HepG2 (cell line): ENCODE measurements around the gene PAPPA. TPM values are rescaled to one million over a fixed set of nuclear protein-coding genes. Genes with fewer than 3 reads are reported as not detected.

Experiments used
- ATAC-seq: fragments of 200-7000 bp; cut with Tn5 transposase; 3 replicates; pipeline ENCODE4 v1.9.1; 2020; ENCODE audit warnings: mild to moderate bottlenecking, moderate library complexity
- BruUV-seq: library from RNA; stranded (reverse); fragments of 400-500 nt; replicated peaks from 2 replicates; lab custom pipeline; 2021; lab: Mats Ljungman, UMichigan
- CTCF ChIA-PET: fragments of 300-600 bp; formaldehyde crosslinking; extraction: SDS; loops from one replicate; lab custom pipeline; 2021; ENCODE audit warnings: low total read pairs, inconsistent platforms, low intra/inter-chr PET ratio; lab: Yijun Ruan, JAX
- POLR2A ChIA-PET: fragments of 350-600 bp; sonication (Branson Sonifier 250); formaldehyde crosslinking; loops from one replicate; lab custom pipeline; 2020; ENCODE audit warnings: antibody characterized with exemption, inconsistent platforms; lab: Yijun Ruan, JAX
- DNase-seq: peaks from one replicate; pipeline ENCODE4 v3.0.0-alpha.2; 2015; ENCODE audit warnings: low spot score
- FAIRE-seq: peaks from 3 replicates; lab custom pipeline; 2011; peaks lifted over from hg19 to GRCh38; lab: Jason Lieb, UNC
- H2AFZ ChIP-seq: one replicate; pipeline ENCODE4 v1.6.1; 2011; ENCODE audit warnings: low read length, inconsistent platforms
- H3K27ac ChIP-seq: fragments of 300-600 bp; 3 replicates; pipeline ENCODE4 v1.8.0; 2011; ENCODE audit warnings: mixed run types, mild to moderate bottlenecking, mixed read lengths, low read length, inconsistent platforms; ENCODE audit not compliant: insufficient read depth; ENCODE audit errors: extremely low read length
- H3K27me3 ChIP-seq, 2 experiments: fragments of 200-600 bp in 1 of 2; 2 replicates in 1 of 2; 3 replicates in 1 of 2; pipeline versions ENCODE4 v1.6.0 to v1.8.0; 2011; ENCODE audit warnings: low read length in 2 of 2, mild to moderate bottlenecking in 2 of 2, moderate library complexity in 2 of 2, inconsistent platforms in 1 of 2; ENCODE audit not compliant: insufficient read depth in 2 of 2, control insufficient read depth in 1 of 2
- H3K36me3 ChIP-seq, 2 experiments: fragments of 200-600 bp in 1 of 2; replicated peaks in 1 of 2; 2 replicates in 1 of 2; 3 replicates in 1 of 2; pipeline versions ENCODE4 v1.5.1 to v1.8.0; 2011; ENCODE audit warnings: low read length in 2 of 2, inconsistent platforms in 1 of 2; ENCODE audit not compliant: insufficient read depth in 2 of 2, control insufficient read depth in 1 of 2
- H3K4me1 ChIP-seq: 2 replicates; pipeline ENCODE4 v1.5.1; 2012; ENCODE audit warnings: low read length, inconsistent platforms; ENCODE audit not compliant: insufficient read depth
- H3K4me2 ChIP-seq: 2 replicates; pipeline ENCODE4 v1.6.0; 2011; ENCODE audit warnings: low read depth, low read length, inconsistent platforms
- H3K4me3 ChIP-seq, 3 experiments: fragments of 200-600 bp in 1 of 3; sonication (generic), shearing (Covaris generic) in 1 of 3; replicated peaks in 1 of 3; 2 replicates each; pipeline ENCODE4 v1.5.1; 2011 to 2016; ENCODE audit warnings: low read length in 3 of 3, inconsistent platforms in 2 of 3, low read depth in 2 of 3, mild to moderate bottlenecking in 2 of 3, control low read depth in 1 of 3, mixed read lengths in 1 of 3; ENCODE audit not compliant: insufficient read depth in 1 of 3
- H3K79me2 ChIP-seq: one replicate; pipeline ENCODE4 v1.6.1; 2011; ENCODE audit warnings: low read length, inconsistent platforms; ENCODE audit not compliant: insufficient read depth
- H3K9ac ChIP-seq: 2 replicates; pipeline ENCODE4 v1.6.0; 2011; ENCODE audit warnings: mild to moderate bottlenecking, low read depth, low read length, inconsistent platforms; ENCODE audit not compliant: insufficient read depth
- H3K9me3 ChIP-seq: 2 replicates; pipeline ENCODE4 v1.5.1; 2012; ENCODE audit warnings: mild to moderate bottlenecking, low read length
- H4K20me1 ChIP-seq: 2 replicates; pipeline ENCODE4 v1.6.0; 2011; ENCODE audit warnings: inconsistent platforms, mild to moderate bottlenecking, low read length, moderate library complexity; ENCODE audit not compliant: insufficient read depth
- AGO1 ChIP-seq: fragments of 200-400 bp; formaldehyde crosslinking; IDR thresholded peaks from 2 replicates; pipeline ENCODE4 v1.6.1; 2017; ENCODE audit warnings: mild to moderate bottlenecking, low read depth, low read length, moderate library complexity; ENCODE audit not compliant: poor library complexity, severe bottlenecking
- ATRX ChIP-seq: sonication (generic); formaldehyde crosslinking; IDR thresholded peaks from 2 replicates; pipeline ENCODE4 v1.4.0; 2020; ENCODE audit warnings: missing genetic modification reagents, borderline replicate concordance
- BCL6 ChIP-seq: IDR thresholded peaks from 2 replicates; pipeline ENCODE4 v1.6.1; 2016; ENCODE audit warnings: missing genetic modification reagents, missing compliant biosample characterization
- FOSL1 ChIP-seq: sonication (generic); formaldehyde crosslinking; IDR thresholded peaks from 2 replicates; pipeline ENCODE4 v1.9.0; 2021; ENCODE audit warnings: missing genetic modification reagents, borderline replicate concordance
- KLF9 ChIP-seq: IDR thresholded peaks from 2 replicates; pipeline ENCODE4 v1.6.1; 2016; ENCODE audit warnings: low read depth
- NCOA2 ChIP-seq: sonication (generic); formaldehyde crosslinking; IDR thresholded peaks from 2 replicates; pipeline ENCODE4 v1.8.0; 2022; ENCODE audit warnings: inconsistent platforms
- PRMT3 ChIP-seq: sonication (generic); formaldehyde crosslinking; IDR thresholded peaks from 2 replicates; pipeline ENCODE4 v1.8.1; 2022; ENCODE audit warnings: low read depth, mild to moderate bottlenecking, moderate library complexity, missing genetic modification reagents, borderline replicate concordance
- SMARCC2 ChIP-seq: fragments of 450-650 bp; IDR thresholded peaks from 2 replicates; pipeline ENCODE4 v1.6.1; 2017; ENCODE audit warnings: antibody characterized with exemption, mild to moderate bottlenecking
- SRSF9 ChIP-seq: fragments of 200-400 bp; formaldehyde crosslinking; IDR thresholded peaks from 2 replicates; pipeline ENCODE4 v1.6.1; 2018; ENCODE audit warnings: borderline replicate concordance, mild to moderate bottlenecking, low read depth, low read length; ENCODE audit not compliant: insufficient read depth, poor library complexity, severe bottlenecking
- STAG1 ChIP-seq: sonication (generic); formaldehyde crosslinking; IDR thresholded peaks from 2 replicates; pipeline ENCODE4 v1.4.0; 2020; ENCODE audit warnings: missing genetic modification reagents
- TCF12 ChIP-seq, 2 experiments: fragments of 450-650 bp in 1 of 2; sonication (generic) in 1 of 2; formaldehyde crosslinking in 1 of 2; IDR thresholded peaks; 2 replicates each; pipeline versions ENCODE4 v1.6.1 to v1.8.0; 2017 to 2022; ENCODE audit warnings: antibody characterized with exemption in 1 of 2, mild to moderate bottlenecking in 1 of 2, missing genetic modification reagents in 1 of 2, moderate library complexity in 1 of 2
- WGBS: methylation state at CpG from one replicate; pipeline ENCODE4 v1.1.6; 2017; ENCODE audit warnings: low lambda C conversion rate; 5-methylcytosine and 5-hydroxymethylcytosine counted together
- in situ Hi-C: cut with HindIII; loops from 2 replicates; pipeline ENCODE4 v1.10.0; 2017; ENCODE audit warnings: low pct_unique_long_range_greater_than_20kb; ENCODE audit not compliant: extremely low pct_ligation_motif_present
- intact Hi-C: fragments of 100-400 bp; cut with micrococcal nuclease; formaldehyde crosslinking; loops from one replicate; pipeline ENCODE4 v1.10.0; 2022; ENCODE audit not compliant: unreplicated experiment
- polyA plus RNA-seq, 8 experiments: library from polyadenylated mRNA; depleted of rRNA in 3 of 8; stranded (reverse) in 7 of 8; unstranded in 1 of 8; fragments of >200 nt; fragmentation: Illumina TruSeq in 4 of 8; extraction: Trizol in 4 of 8; gene quantifications; 2 replicates each; pipeline versions ENCODE4 v1.2.1 to v1.2.3, GENCODE V29; 2011 to 2016; ENCODE audit warnings: low read depth in 4 of 8, missing spikeins in 1 of 8, mixed read lengths in 1 of 8; ENCODE audit not compliant: insufficient read depth in 1 of 8
- total RNA-seq, 5 experiments: library from RNA; depleted of rRNA; stranded (reverse); fragments of >200 nt; fragmentation: Illumina TruSeq; extraction: Trizol; gene quantifications; 2 replicates each; pipeline ENCODE4 v1.2.3, GENCODE V29; 2016; ENCODE audit warnings: low read depth in 1 of 5
- TF ChIP-seq, protein P1 (sequence below): sonication (generic); formaldehyde crosslinking; IDR thresholded peaks from 2 replicates; pipeline ENCODE4 v1.8.1; 2023; ENCODE audit warnings: mild to moderate bottlenecking, missing genetic modification reagents, borderline replicate concordance
- TF ChIP-seq, protein P2 (sequence below): sonication (generic); formaldehyde crosslinking; IDR thresholded peaks from 2 replicates; pipeline ENCODE4 v1.5.1; 2020; ENCODE audit warnings: missing genetic modification reagents, mild to moderate bottlenecking, borderline replicate concordance
- TF ChIP-seq, protein P3 (sequence below): sonication (generic); formaldehyde crosslinking; IDR thresholded peaks from 2 replicates; pipeline ENCODE4 v1.9.0; 2021; ENCODE audit warnings: missing genetic modification reagents, borderline replicate concordance

The PAPPA gene
- total and polyA plus RNA-seq, 2 of the 13 experiments (the other 11 are each of a cell fraction or from before 2014, with no cell fraction given), result 0.09 to 0.11 TPM

DNA sequence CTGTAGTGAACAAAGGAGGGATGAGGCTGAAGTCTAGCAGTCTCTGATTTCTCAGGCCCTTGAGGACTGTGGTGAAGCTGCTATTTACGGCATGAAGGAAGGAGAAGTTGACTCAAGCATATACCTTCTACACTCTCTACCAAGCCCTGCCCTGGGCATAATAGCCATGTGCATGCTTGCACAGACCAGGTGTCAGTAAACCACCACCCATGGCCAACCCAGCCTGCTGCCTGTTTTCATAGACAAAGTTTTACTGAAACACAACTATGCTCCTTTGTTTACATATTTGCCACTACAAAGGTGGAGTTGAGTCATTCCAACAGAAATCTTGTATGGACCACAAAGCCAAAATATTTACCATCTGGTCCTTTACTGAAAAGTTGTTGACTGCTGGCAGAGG lies 126.9 kb downstream of the PAPPA start:
- in situ Hi-C loops, result no loop called here
- no TSS peak for BruUV-seq
- no peaks in the 10 kb centered on the region for H3K4me1 ChIP-seq
- ChIA-PET POLR2A (no interaction called here), CTCF (no interaction called here)
- no peak overlapping the region for H3K4me2 ChIP-seq
- ATAC-seq (no peak), DNase-seq (no peak), FAIRE-seq (no peak)
- no peaks in the 10 kb centered on the region for H3K36me3 ChIP-seq
- no peaks in the 10 kb centered on the region for H3K9me3 ChIP-seq
- peaks cover 0 to 7% of the 10 kb centered on the region in 2 experiments; a peak in 1 of 5 replicates for H3K27me3 ChIP-seq
- no peaks in the 10 kb centered on the region for H4K20me1 ChIP-seq
- TF ChIP-seq NCOA2 (CRISPR knock-in tag) (no peak), AGO1 (no peak), FOSL1 (CRISPR knock-in tag) (no peak), TCF12 (IDR thresholded peaks at IDR 0.05) (no peak), TCF12 (CRISPR knock-in tag; IDR thresholded peaks at IDR 0.05) (no peak), PRMT3 (no peak), KLF9 (CRISPR knock-in tag) (no peak), STAG1 (no peak), ATRX (CRISPR knock-in tag) (no peak)
- TF ChIP-seq, protein P1, sequence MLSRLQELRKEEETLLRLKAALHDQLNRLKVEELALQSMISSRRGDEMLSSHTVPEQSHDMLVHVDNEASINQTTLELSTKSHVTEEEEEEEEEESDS, result no peak
- TF ChIP-seq, all 625 proteins: peak for 0
- intact Hi-C loops, result no loop called here
- H3K4me3 ChIP-seq, result no peak overlapping the region
- no peak overlapping the region for H3K9ac ChIP-seq
- no peaks in the 10 kb centered on the region for H3K79me2 ChIP-seq
- 8% methylated on average over 1 of the region's 1 CpG for WGBS
- H3K27ac ChIP-seq, result no peak overlapping the region
- no peak overlapping the region for H2AFZ ChIP-seq

DNA sequence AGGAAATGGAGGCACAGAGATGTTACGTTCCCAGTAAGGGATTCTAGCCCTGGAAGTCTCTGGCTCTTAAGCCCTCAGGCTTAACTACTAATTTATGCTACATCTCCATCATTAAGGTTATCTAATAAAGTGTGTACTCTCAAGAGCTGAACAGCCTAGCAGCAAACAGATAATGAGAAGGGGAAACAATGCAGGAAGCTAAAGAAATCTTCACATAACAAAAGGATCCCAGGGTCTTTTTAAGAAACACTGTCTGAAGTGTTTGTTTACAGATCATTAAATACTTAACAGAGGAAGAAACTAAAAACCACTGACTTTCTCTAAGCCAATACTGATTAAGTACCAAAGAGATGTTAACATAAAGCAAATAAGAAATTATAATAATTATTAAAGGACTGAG lies 129.0 kb downstream of the PAPPA start:
- no peaks in the 10 kb centered on the region for H4K20me1 ChIP-seq
- in situ Hi-C loops (no loop called here), intact Hi-C loops (no loop called here)
- H3K79me2 ChIP-seq, result no peaks in the 10 kb centered on the region
- 45% methylated on average over 1 of the region's 1 CpG for WGBS
- no peak for ATAC-seq
- ChIA-PET POLR2A (no interaction called here), CTCF (no interaction called here)
- H3K27me3 ChIP-seq, result peaks cover 0 to 7% of the 10 kb centered on the region in 2 experiments; a peak in 1 of 5 replicates
- BruUV-seq, result no TSS peak
- H3K9me3 ChIP-seq, result no peaks in the 10 kb centered on the region
- no peak overlapping the region for H2AFZ ChIP-seq
- no peak overlapping the region for H3K27ac ChIP-seq
- no peak for FAIRE-seq
- H3K4me3 ChIP-seq, result no peak overlapping the region
- H3K4me2 ChIP-seq, result no peak overlapping the region
- no peaks in the 10 kb centered on the region for H3K36me3 ChIP-seq
- H3K4me1 ChIP-seq, result no peaks in the 10 kb centered on the region
- H3K9ac ChIP-seq, result no peak overlapping the region
- no peak for DNase-seq
- no peak for TF ChIP-seq SRSF9
- TF ChIP-seq, protein P2, sequence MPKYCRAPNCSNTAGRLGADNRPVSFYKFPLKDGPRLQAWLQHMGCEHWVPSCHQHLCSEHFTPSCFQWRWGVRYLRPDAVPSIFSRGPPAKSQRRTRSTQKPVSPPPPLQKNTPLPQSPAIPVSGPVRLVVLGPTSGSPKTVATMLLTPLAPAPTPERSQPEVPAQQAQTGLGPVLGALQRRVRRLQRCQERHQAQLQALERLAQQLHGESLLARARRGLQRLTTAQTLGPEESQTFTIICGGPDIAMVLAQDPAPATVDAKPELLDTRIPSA (CRISPR knock-in tag), result no peak
- TF ChIP-seq, protein P3, sequence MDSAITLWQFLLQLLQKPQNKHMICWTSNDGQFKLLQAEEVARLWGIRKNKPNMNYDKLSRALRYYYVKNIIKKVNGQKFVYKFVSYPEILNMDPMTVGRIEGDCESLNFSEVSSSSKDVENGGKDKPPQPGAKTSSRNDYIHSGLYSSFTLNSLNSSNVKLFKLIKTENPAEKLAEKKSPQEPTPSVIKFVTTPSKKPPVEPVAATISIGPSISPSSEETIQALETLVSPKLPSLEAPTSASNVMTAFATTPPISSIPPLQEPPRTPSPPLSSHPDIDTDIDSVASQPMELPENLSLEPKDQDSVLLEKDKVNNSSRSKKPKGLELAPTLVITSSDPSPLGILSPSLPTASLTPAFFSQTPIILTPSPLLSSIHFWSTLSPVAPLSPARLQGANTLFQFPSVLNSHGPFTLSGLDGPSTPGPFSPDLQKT, result no peak
- TF ChIP-seq SMARCC2, result no peak
- no peak for TF ChIP-seq BCL6 (CRISPR knock-in tag)
